HG03442 (cell line): ENCODE results near the gene RUNX2.

Experiments used
- ATAC-seq: cut with Tn5 transposase; IDR thresholded peaks from one replicate; pipeline ENCODE4 v1.9.1; 2021; ENCODE audit warnings: mild to moderate bottlenecking, moderate library complexity; ENCODE audit not compliant: unreplicated experiment

RUNX2 gene

DNA sequence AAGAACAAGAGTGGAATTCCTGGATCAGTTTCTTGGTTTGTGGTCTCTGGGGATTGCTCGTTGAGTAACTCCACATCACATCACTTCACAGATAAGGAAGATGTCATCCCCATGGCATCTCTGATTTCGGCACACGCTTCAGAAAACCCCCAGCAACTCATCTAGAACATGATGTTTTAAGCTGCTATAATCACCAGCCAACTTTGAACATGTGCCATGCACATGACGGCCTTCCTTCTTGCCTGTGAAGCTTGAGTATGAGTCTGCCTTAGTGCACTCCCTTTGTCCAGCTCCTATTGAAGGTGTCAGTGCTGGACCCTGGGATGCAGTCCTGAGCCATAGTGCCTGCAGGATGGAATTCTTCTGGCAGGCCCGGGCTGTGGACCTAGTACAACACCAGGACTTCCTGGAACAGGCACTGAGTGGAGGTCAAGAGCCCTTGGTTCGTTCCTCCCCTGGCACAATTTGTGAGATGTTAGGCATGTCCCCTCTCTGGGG lies 281.1 kb downstream of the RUNX2 start:
- no peak for ATAC-seq

DNA sequence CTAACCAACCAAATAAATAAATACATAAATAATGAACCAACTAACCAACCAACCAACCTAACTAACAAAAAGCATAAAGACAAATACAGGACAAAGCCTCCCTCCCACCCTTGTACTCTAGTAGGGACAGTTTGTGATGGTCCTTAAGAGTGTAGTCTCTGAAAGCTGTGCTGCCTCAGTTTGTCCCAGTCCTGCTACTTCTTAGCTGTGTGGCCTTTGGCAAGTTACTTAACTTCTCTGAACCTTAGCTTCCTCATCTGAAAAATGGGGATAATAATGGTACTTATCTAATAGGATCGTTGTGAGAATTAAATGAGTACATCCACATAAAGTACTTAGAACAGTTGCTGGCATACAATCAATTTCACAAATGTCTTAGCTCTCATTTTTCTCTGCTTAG lies 282.2 kb downstream of the RUNX2 start:
- no peak for ATAC-seq

DNA sequence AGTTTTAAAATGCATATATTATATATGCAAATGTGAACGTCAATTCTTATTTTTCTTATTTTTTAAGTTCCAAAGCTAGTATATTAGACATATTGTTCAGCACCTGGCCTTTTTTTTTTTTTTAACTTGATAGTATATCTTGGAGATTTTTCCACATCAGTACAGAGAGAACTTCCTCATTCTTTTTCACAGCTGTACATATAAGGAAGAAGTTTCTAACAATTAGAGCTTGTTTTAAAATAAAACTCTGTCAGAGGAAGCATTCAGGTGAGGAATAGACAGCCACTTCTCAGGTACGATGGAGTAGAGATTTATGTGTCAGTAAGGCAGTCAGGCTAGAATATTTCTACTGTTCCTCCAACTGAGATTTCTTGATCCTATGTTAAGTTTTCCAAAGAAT lies 282.7 kb downstream of the RUNX2 start:
- no peak for ATAC-seq

DNA sequence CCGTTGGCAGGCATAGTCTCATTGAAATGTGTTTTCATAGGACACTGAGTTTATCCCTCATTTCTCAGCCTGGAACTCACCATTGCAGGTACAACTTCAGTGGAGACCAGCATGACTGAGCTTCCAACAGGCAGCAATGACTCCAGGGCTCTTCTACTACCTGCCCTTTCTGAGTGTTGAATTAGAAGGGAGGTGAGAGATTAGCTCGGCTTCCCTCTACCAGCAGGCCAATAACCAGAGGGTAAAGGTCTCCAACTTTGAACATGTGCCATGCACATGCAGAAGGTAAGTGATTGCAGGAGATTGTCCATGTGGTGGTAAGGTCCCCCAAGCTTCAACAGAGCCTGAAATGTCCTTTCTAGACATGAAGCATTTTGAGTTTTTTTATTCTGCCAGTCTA lies 283.4 kb downstream of the RUNX2 start:
- no peak for ATAC-seq

DNA sequence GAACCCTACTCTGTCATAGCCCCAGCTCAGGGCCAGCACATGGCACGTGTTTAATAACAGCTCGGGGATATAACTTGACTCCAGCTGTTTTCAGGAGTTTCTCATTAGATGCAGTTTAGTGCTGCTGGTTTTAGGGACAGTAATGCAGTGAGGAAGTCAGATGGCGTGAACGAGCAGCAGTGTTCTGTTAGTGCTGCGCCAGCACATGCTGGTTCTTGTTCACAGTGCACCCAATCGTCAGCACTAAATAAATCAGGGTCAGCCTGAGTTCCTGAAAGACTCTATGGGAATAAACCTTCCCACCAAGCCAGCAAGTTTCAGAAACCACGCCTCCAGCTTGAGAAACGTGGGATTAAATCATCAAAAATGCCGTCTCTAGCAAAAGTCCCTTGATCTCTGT lies 285.5 kb downstream of the RUNX2 start:
- no peak for ATAC-seq

DNA sequence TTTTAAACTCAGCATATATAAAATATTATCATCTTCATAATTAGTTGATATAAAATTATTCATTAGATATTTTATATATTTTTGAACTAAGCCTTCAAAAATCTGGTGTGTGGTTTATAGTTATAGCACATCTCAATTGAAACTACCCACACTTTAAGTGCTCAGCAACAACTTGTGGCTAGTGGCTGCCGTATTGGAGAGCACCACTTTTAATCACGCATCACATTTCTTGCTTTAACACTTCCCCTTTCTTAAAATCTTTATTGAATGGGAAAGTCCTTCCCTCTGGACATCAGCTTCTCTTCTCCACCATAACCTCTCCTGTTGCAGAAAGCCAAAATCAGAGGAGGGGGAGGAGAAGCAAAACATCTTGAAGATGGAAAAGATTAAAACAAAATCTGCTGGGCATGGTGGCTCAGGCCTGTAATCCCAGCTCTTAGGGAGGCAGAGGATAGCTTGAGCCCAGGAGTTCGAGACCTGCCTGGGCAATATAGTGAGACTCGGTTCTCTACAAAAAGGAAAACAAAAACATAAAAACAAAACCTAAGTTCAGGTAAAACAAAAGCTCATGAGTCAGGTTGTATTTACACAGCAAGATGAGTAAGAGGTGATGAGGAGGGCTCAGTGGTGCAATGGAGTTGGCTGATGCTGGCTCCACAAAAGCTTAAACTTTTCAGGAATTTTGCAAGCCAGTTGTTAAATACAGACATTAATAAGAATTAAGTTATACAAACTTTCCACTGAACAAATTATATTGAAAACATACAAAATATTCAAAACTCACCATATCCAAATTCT lies 286.6 kb downstream of the RUNX2 start:
- no peak for ATAC-seq

DNA sequence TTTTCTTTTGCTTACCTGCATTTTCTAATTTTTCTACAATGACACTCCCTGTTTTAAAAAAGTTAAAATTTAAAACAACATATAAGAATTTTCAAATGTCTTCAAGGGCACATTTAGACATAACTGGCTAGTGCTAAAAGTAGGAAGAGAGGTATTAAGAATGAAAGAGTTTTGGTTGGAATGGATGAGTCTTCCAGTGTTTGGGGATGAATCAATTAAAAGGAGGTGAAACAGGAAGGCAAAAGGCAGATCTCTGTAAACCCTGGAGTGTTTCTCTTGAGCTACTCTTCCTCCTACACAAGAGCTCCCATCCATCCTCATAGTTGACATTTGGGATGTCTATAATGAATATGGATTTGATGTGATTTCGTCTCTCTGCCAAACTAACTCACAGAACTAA lies 288.1 kb downstream of the RUNX2 start:
- ATAC-seq, result no peak

DNA sequence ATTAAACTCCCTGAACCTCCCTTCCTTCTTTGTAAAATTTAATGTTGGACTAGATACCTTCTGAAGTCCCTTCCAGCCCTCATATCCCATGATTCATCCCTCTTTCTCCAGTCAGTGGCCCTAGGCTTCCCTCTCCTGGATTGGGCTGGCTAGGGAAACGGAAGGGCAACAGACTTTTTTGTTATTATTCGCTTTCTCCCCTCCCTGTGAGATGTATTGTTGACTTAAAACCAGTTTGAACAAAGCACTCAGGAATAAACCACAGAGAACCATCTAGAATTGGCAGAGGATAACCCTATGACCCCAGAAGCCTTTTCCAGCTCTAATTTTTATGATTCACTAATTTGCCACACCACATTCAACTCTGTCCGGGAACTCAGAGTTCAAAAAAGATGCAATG lies 289.3 kb downstream of the RUNX2 start:
- no peak for ATAC-seq

DNA sequence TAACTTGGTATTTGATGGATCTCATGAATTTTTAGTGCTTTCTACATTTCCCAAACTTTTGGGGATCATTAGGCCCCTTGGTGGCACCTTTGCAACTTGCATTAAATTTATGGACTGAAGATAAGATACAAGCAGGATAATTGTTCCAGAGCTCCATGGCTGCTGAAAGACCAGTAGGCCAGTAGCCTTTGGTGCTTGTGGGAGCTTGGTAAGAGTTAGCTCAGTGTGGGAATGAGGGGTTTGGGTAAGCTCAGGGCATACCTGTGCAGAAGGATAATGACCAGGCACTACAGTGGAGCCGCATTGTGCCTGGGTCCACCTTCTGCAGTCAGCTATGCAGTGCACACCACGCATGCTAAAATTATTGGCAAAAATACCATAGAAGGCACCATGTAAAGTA lies 290.1 kb downstream of the RUNX2 start:
- ATAC-seq, result no peak

DNA sequence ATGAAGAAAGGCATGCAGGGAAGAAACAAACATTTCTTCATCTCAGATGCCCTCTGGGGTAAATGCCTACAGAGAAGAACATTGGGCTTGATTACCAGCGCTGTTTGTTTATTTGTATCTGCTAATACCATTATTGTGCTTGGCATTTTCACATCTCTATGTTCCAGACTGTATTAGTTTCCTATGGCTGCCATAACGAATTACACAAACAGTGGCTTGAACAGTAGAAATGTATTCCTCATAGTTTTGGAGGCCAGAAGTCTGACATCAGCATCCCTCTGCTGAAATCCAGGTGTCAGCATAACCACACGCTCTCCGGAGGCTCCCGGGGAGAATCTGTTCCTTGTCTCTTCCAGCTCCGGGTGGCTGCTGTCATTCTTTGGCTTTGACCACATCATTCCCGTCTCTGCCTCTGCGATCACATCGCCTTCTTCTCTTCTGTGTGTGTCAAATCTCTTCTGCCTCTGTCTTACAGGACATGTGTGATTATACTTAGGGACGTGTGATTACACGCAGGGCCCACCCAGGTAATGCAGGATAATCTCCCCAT lies 291.2 kb downstream of the RUNX2 start:
- no peak for ATAC-seq

DNA sequence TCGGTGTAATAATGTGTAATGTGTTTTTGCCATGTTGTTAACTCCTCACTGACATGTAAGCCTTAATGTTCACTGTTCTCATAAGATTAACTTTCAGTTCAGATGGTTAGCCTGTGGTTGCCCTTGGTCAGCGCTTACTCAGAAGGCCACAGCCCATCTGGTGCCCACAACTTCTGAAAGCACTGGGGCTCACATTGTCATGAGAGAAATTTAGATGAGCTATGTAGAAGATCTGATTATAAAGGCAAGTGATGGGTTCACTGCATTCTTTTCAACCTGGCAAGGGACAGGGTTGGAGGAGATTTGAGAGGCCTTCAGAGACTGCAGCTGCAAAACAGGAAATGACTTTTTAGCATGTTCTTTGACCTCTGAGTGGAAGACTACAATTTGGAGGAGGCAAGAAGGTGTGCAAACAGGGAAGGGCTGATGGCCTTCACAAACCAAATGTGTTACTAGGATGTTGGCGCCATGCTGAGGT lies 291.9 kb downstream of the RUNX2 start:
- ATAC-seq, result no peak

DNA sequence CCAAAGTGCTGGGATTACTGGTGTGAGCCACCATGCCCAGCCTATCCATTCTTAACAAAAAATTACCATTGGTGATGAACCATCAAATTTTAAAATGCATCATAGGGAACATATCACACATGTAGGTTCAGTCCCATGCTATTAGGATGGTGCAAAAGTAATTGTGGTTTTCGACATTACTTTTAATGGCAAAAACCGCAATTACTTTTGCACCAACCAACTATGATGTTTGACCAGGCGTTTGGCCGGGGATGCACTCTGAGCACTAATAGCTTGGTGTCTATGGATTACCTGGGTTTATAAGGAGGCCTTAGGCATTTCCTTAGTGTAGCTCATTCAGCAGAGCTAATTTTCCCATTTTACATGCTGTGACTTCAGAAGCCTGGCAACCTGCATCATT lies 296.1 kb downstream of the RUNX2 start:
- ATAC-seq, result no peak

DNA sequence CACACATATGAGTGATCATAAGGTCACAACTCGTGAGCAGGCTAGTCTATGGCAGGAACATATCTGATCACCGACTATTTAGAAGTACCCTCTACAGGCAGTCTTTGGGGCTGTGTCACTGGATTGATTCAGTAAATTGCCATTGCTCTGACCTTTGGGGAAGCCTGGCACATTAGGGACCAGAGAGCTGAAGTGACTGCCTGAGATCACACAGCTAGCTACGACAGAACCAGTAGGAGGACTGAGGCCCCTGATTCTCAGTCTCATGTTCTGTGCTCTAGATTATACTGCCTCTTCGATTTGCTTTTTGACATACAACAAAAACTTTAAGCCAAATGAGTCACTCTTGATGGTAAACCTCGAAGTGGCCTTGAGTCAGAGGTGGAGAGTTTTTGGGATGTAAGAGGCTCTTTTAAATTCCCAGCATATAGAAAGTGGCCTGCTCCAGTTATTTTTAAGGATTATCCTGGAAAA lies 297.1 kb downstream of the RUNX2 start:
- no peak for ATAC-seq

DNA sequence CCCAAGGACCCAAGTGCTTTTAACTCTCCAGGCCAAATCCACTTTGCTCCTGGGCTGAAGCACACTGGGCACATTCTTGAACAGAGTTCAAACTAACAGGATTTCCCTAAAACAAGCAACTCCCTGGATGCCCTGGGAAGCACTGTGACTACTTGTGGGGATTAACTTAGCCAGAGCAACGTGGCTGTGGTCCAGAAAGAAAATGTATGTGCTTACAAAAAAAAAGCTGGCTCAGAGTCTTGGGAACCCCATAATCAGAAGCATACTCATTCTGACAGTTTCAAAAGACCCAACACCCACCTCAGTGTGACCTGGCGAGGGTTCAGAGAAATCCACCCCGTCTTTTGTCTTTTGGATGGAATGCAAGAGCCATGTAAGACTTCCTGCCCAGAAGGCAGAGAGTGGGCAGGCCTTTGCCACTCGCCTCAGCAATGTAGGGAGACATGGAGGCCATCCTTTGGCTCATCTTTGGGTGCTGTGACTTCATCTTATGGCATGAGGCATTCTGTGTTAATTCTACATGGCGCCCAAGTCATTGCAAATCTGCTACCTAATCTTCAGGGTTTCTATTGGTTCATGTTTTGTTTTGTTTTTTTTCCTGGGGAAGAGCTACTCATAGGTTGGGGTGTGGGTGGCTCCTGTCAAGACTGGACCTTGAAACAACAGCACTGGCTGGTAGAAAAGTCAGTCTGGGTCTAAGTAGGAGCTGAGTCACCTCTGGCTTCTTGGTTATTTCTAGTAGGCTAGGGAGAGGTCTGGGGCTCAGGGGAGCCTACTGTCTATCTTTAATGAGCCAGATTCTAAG lies 298.2 kb downstream of the RUNX2 start:
- no peak for ATAC-seq

DNA sequence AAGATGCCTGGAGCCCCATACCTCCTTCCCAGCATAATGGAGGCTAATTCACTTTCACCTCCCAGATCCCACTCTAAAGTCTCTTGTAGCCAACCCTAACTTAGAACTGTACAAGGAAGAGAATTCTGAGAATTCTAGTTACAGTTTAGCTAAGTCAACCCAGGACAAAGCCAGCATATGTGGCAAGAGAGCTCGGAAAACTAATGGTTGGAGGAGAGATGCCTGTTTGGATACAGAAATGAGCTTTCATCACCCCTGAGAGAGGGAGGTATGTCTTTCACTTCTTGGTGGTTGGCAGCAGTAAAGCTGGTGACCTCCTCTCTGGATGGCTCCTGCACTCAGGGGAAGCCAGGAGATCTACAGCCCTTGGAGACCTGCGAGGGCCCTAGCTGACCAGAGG lies 302.2 kb downstream of the RUNX2 start:
- no peak for ATAC-seq

DNA sequence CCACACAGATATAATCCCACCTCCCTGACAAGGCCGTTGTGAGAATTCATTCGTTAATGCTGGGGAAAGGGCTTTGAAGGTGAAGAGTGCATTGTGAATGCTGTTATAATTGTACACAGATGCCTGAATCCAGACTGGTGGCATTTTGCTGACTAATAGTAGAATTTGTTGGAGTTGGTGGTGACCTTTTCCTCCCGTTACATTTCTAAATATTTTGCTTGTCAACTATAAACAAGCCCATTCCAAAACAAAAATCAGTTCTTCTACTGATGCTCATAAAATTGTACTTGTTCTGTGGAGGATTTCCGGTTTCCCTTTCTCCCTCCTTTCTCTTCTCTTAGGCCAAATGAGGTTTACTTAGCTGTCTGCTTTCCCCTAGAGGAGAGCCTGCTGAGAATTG lies 302.7 kb downstream of the RUNX2 start:
- no peak for ATAC-seq

DNA sequence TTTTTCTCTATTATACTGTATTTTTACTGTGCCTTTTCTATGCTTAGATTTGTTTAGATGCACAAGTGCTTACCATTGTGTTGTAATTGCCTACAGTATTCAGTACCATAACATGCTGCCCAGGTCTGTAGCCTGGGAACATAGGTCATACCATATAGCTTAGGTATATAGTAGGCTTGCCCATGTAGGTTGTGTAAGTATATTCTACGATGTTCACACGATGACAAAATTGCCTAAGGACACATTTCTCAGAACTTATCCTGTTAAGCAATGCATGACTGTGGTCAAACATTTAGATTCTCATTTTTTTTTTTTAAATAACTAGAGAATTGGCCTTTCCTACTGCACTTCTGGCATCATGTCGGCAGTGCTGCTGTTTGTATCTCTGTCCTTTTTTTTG lies 303.3 kb downstream of the RUNX2 start:
- no peak for ATAC-seq

DNA sequence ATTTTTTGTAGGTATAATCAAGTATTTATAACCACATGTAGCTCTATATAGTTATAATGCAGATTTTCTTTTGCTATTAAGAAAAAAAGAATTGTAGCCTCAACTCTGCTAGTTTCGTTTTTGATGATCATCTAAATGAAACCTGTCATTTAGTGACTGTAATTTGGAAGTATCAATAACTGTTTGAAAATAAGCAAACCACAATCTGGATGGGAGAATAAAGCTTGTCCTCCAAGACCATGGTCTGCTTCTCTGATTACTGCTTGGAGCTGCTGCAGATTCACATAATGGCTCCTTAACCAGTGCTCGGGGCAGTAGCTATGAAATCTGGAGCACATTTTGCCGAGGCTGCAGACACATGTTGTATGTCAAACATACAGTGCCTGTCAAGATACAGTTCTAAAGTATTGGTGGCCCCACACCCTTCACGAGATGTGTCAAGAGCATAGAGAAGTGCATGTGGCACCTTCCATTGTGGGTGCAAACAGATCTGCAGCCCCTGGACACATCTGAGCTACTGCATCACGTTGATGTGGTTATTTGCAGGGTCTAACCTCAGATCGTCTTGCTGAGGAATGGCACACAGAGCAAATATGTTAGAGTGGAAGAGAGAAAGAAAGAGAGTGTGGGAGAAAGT lies 305.3 kb downstream of the RUNX2 start:
- ATAC-seq, result no peak

DNA sequence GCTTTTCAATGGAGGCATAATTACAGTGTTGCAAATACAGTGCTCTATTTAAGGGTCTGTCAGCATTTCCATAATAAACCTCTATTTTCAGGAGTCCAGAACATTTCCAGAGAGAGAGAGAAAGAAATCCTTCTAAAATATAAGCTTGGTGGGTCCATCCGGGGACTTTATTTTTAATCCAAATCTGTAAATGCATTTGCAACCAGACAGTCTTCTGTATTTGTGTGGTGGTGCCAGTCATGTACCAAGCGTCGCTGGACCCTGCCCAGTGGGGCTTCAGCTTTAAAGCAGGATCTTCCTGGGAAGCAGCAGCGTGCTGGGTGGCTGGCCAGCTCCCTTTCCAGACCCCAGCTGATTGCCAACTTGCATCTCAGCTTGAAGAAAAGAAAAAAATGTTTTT lies 306.1 kb downstream of the RUNX2 start:
- no peak for ATAC-seq

DNA sequence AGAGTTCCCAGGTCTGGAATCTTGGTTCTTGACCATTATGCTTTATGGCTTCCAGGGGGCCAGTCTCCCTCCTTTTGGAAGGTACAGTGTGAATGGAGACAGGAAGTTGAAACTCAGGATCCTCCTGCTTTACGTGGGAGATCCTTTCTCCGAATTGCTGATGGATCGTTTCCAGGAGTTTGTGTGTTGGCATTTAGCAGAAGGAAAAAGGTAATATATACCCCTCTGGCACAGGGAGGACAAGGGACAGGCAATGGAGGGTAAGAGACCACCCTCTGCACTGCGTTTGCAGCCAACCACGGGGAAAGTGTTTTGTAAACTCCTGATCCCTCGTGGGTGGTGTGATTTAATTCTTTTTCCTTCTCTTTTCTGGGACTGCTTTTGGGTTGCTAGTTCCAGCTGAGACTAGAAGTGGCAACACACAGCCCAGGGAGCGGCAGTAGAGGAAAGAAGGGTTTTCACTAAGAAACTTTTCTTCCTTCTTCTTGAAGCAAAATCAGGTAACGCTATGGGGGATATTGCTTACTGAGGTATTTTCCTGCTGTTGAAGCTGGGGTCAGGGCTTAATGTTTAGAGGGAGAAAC lies 307.2 kb downstream of the RUNX2 start:
- no peak for ATAC-seq

DNA sequence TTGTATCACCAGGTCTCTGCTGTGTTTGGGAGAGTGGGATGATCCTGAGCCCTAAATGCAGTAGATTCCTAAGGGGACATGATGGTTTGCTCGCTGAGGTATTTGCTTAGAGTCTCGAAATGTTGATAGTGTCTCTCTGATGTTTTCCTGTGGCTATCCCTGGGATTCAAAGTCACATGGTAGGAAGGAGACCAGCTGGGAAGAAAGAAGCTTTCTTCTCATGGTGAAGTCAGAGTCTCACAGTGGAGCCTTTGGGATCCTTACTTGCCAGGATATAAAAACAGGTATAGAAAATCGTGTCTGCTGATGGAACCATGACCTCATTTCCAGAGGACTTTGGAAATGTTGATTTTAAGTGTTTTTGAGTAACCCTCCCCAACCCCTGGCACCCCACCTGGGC lies 308.9 kb downstream of the RUNX2 start:
- no peak for ATAC-seq
